ENCODE data around the gene ST14.
"Not testable (repeated sequence)": the region's sequence is repeated elsewhere in the genome, so short reads cannot be mapped to it uniquely, and the experiment has no call there.

ST14 gene

GRCh38 chr11:130209954-130210854 is 50.6 kb downstream of the ST14 start:
- DNase-seq, result no peak

GRCh38 chr11:130211144-130211543 is 51.6 kb downstream of the ST14 start:
- no peak for DNase-seq

GRCh38 chr11:130211781-130212401 is 52.3 kb downstream of the ST14 start:
- no peak for DNase-seq

- no peak for DNase-seq
Measured at GRCh38 chr11:130212431-130212961, 52.9 kb downstream of the ST14 start.

GRCh38 chr11:130213143-130213978 is 53.8 kb downstream of the ST14 start:
- peak; percentile 39 to 62 (median 52) for DNase-seq

GRCh38 chr11:130213979-130214281 is 54.3 kb downstream of the ST14 start:
- DNase-seq, result no peak

- no peak for DNase-seq
Measured at GRCh38 chr11:130214861-130215530, 55.4 kb downstream of the ST14 start.

GRCh38 chr11:130215531-130216220 is 56.1 kb downstream of the ST14 start:
- no peak for DNase-seq

GRCh38 chr11:130216221-130216550 is 56.6 kb downstream of the ST14 start:
- DNase-seq, result no peak

- DNase-seq, result no peak
Measured at GRCh38 chr11:130216591-130217132, 57.1 kb downstream of the ST14 start.

GRCh38 chr11:130217133-130218031 is 57.8 kb downstream of the ST14 start:
- no peak for DNase-seq

- no peak for DNase-seq
Measured at GRCh38 chr11:130218501-130219070, 59.0 kb downstream of the ST14 start.

- DNase-seq, result no peak
Measured at GRCh38 chr11:130219148-130219547, 59.6 kb downstream of the ST14 start.

- no peak for DNase-seq
Measured at GRCh38 chr11:130220311-130221035, 60.9 kb downstream of the ST14 start.

GRCh38 chr11:130223291-130223971 is 63.8 kb downstream of the ST14 start:
- DNase-seq, result peak in 2 of 5 experiments; percentile 18 to 65

- DNase-seq, result no peak
Measured at GRCh38 chr11:130227373-130227772, 67.8 kb downstream of the ST14 start.

- DNase-seq, result not testable (repeated sequence)
Measured at GRCh38 chr11:130233486-130233885, 73.9 kb downstream of the ST14 start.

GRCh38 chr11:130233888-130234287 is 74.3 kb downstream of the ST14 start:
- DNase-seq, result not testable (repeated sequence)

- no peak for DNase-seq
Measured at GRCh38 chr11:130234315-130234714, 74.7 kb downstream of the ST14 start.

Data from T-helper 2 cell (primary cell).